Activated CD8-positive, alpha-beta memory T cell treated with anti-CD3 and anti-CD28 coated beads for 4 hours (primary cell): Measurements from ENCODE around the gene PRRX2.
"Not testable (repeated sequence)": the region's sequence is repeated elsewhere in the genome, so short reads cannot be mapped to it uniquely, and the experiment has no call there.

ENCODE experiments used
- DNase-seq, 2 donors: peaks; one replicate each; pipeline ENCODE4 v3.0.0-alpha.2; 2020; ENCODE audit warnings: low read depth in 2 of 2

The PRRX2 gene

GRCh38 chr9:129653823-129654553, 11.5 kb upstream of the PRRX2 start:
- DNase-seq, result no peak

GRCh38 chr9:129654554-129655040, 10.8 kb upstream of the PRRX2 start:
- no peak for DNase-seq

DNA sequence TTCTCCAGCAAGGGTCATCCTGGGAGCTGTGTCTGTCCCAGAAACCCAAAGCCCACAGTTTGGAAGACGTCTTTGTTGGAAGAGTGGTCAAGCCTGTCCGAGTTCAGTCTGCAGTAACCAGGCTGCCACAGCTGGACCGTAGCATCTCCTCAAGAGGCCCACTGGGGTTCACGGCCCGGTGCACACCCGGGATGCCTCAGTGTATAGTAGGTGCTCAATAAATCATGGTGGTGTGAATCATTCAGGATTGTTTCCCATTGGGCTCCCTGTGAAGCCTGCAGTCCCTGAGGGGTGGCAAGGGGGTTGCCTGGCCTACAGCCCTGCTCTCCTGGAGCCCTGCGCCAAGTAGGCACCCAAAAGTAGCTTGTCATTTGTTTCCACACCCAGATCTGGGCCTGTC, 10.3 kb upstream of the PRRX2 start:
- DNase-seq, result no peak

DNA sequence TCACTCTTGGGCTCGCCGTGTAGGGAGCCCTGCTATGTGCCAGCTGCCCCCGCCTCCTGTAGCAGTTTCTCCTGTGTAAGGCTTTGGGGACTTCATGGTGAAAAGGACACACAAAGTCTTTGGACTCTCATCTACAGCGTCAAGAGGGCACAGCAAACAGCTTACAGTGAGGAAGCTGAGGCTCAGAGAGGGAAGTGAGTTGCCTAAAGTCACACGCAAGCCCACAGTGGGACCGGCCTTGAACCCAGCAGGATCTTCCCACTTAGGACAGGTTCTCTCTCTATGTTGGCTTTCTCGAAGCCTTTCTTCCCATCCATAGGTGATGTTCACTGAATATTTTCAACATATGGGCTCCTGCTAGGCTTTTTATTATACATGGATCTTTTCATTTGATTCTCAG, 9.8 kb upstream of the PRRX2 start:
- no peak for DNase-seq

GRCh38 chr9:129656795-129657390, 8.6 kb upstream of the PRRX2 start:
- no peak for DNase-seq

GRCh38 chr9:129661029-129661428, 4.4 kb upstream of the PRRX2 start:
- DNase-seq, result no peak

- DNase-seq, result not testable (repeated sequence)
Measured at GRCh38 chr9:129662239-129662638, 3.2 kb upstream of the PRRX2 start.

DNA sequence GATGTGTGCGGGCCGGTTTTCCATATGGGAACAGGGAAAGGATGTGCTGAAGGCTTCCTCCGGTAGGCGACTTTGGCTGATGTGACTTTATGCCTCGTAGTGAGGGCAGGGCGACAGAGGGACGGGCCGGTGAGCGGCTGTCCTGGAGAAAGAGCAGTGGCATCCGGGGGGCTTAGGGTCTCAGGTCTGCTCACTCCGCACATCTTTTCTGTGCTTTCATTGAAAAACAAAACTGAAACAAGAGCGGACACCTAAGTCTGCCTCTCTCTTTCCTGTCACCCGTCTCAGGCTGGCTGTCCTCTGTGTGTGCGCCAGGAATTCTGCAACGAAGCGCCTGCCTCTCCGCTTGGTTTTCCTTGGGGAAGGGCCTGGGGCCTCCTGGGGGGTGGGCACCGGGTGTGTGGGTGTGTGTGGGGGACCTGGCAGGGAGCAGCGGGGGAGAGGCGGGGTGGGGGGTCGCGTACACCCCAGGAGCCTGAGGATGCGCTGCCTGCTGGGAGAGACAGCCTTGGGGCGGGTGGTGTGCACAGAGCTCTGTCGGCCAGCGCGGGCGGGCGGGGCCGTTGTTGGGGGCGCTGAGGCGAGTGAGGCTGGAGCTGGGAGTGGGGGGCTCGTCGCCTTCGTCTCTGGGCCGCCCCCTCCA, 580 bp upstream of the PRRX2 start:
- no peak for DNase-seq

DNA sequence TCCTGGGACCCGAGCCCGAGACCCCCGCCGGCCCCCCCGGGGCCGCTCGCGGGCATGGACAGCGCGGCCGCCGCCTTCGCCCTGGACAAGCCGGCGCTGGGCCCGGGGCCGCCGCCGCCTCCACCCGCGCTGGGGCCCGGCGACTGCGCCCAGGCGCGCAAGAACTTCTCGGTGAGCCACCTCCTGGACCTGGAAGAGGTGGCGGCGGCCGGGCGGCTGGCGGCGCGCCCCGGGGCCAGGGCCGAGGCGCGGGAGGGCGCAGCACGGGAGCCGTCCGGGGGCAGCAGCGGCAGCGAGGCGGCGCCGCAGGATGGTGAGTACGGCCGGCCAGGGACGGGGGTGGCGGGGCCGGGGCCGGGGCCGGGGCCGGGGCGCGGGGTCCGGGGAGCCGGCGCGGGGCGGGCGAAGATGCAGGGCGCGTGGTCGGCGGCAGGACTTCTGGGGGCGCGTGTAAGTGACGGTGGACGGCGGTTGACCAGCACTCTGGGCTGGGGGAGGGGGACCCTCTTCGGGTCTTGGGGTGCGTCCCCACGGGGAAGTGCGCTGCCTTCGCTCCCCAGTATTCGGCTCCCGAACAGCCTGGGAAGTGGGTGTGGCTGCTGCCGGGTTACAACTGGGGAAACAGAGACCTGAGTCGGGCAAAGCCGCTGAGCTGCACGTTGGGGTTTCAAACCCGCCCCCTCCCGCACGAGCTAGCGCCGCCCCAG, 520 bp downstream of the PRRX2 start:
- DNase-seq, result no peak

- DNase-seq, result no peak
Measured at GRCh38 chr9:129666575-129666974, 1.1 kb downstream of the PRRX2 start.

DNA sequence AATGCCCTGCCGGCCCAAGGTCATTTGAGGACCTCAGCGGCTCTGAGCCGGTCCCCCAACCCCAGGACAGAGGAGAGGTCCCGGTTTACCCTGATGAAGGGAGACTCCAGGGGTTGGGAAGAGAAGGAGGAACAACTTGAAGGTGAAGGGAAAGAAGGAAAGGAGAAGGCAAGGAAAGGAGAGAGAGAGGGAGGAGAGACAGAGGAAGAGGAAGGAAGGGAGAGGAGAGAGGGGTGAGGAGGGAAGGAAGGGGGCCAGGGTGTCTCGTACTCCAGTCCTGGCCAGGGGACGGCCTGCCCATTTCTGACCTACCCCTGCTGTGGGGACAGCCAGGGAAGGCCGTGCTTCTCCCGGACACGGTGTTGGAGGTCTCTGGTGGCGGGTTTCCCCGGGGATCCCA, 1.9 kb downstream of the PRRX2 start:
- DNase-seq, result no peak

DNA sequence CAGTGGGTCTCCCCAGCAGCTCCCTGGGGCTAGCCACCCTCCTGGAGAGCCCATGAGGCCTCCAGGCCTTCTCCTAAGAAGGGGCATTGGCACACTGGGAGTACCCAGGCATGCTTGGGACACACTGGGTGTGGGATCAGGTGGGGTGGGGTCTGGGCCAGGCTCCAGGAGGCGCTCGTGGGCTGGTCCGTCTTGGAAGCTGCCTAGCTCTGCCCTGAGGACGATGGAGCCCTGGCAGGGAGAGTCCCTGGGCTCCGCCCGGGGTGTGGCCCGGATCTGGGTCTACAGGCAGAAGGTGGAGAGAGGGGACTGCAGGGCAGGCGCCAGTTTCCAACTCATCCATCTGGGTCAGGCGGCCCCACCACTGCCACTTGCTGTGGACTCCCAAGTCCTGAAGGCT, 2.4 kb downstream of the PRRX2 start:
- DNase-seq, result no peak

GRCh38 chr9:129669141-129669718, 3.8 kb downstream of the PRRX2 start:
- DNase-seq, result no peak

DNA sequence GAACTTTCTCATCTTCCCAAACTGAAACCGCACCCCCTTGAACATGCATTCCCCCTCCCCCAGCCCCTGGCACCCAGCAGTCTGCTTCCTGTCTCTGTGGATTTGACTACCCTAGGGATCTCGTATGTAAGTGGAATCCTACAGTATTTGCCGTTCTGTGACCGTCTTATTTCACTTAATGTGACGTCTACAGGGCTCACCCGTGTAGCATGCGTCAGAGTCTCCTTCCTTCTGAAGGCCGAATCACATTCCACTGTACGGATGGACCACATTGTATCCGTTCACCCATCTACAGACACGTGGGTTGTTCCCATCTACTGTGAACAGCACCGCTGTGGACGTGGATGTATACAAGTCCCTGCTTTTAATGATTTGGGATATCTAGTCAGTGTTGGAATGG, 4.5 kb downstream of the PRRX2 start:
- no peak for DNase-seq

DNA sequence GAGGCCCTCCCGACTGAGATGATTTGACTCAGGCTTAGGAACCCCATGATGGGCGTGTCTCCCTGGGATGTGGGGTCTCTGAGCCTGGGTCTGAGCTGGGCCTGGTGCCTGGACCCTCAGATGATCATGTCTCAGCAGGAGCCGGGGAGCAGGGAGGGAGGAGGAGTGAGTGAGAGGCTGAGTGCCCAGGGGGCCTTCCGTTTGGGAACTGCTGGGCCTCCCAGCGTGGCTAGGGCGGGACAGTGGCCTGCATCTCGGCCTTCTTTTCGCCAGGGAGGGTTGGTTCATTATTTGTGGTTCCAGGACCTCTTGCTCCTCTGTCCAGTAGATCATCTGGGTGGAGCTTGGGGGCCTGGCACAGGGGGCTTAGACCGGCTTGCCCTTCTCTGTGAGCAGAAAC, 5.6 kb downstream of the PRRX2 start:
- DNase-seq, result no peak

DNA sequence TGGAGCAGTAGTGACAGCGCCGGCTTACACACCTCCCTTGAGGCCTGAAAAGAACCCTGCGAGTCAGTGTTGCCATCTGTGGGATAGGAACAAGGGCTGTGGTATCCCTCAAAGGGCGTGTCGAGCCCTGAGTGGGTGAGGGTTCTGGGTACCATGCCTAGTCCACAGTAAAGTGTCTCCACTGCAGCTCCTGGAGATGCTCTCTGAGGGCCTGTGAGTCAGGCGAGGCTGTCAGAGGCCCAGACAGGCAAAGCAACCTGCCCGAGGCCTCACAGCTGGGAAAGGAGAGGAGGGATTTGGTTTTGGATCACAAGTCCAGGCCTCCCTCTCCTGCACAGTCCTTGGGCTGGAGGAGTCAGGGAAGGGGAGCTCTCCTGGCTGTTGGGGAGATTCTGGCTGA, 6.1 kb downstream of the PRRX2 start:
- no peak for DNase-seq

- no peak for DNase-seq
Measured at GRCh38 chr9:129672702-129673101, 7.3 kb downstream of the PRRX2 start.

- no peak for DNase-seq
Measured at GRCh38 chr9:129673602-129674001, 8.2 kb downstream of the PRRX2 start.

DNA sequence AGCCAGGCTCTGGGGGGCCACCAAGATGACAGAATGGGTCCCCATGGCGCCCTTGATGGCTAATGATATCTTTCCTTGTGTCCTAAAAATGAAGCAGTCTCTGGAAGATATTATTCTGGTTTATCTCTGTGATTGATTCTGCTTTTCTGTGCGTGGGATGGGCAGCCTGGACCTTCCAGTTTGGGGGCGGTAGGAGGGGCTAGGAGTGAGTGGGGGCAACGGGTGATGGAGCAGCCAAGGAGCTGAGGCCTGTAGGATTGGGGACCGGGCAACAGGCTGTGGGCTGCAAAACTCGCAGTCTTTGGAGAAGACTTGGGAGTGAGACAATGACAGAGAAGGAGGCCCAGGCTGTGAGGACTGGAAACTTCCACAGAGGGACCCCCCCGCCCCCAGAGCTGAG, 8.8 kb downstream of the PRRX2 start:
- no peak for DNase-seq

- DNase-seq, result no peak
Measured at GRCh38 chr9:129675620-129676019, 10.2 kb downstream of the PRRX2 start.

- no peak for DNase-seq
Measured at GRCh38 chr9:129676287-129676686, 10.8 kb downstream of the PRRX2 start.

GRCh38 chr9:129676975-129677374, 11.5 kb downstream of the PRRX2 start:
- no peak for DNase-seq
